Natural killer cell (primary cell): ENCODE results near the gene TMF1. TPM values are rescaled to one million over a fixed set of nuclear protein-coding genes. Genes with fewer than 3 reads are reported as not detected.
A peak's percentile ranks its signal among the peaks of the same experiment; 100 is the strongest.

Experiments used
- ATAC-seq, 3 donors: fragments of 150-1000 bp in 2 of 3; fragments of 200-7000 bp in 1 of 3; cut with Tn5 transposase; 1 replicate in 1 of 3; 2 replicates in 2 of 3; pipeline ENCODE4 v1.10.0; 2021; ENCODE audit warnings: mild to moderate bottlenecking in 2 of 3, moderate library complexity in 2 of 3
- DNase-seq, 2 donors: peaks; one replicate each; pipeline versions ENCODE4 v3.0.0 to v3.0.0-alpha.2; 2013 to 2021; ENCODE audit warnings: mixed read lengths in 1 of 2
- H3K27ac ChIP-seq: one replicate; pipeline ENCODE4 v1.5.1; 2013; ENCODE audit warnings: mild to moderate bottlenecking, low read length
- H3K27me3 ChIP-seq: one replicate; pipeline ENCODE4 v1.6.1; 2013; ENCODE audit warnings: low read length; ENCODE audit not compliant: control insufficient read depth, insufficient read depth
- H3K36me3 ChIP-seq: one replicate; pipeline ENCODE4 v1.6.1; 2013; ENCODE audit warnings: low read length; ENCODE audit not compliant: control insufficient read depth, insufficient read depth
- H3K4me1 ChIP-seq: one replicate; pipeline ENCODE4 v1.6.1; 2013; ENCODE audit warnings: low read length; ENCODE audit not compliant: control insufficient read depth, insufficient read depth
- H3K4me3 ChIP-seq: one replicate; pipeline ENCODE4 v1.5.1; 2013; ENCODE audit warnings: low read length
- H3K9me3 ChIP-seq: one replicate; pipeline ENCODE4 v1.6.1; 2013; ENCODE audit warnings: low read length; ENCODE audit not compliant: control insufficient read depth, insufficient read depth
- H3K27ac Mint-ChIP-seq, 2 donors: one replicate each; pipeline ENCODE4 v1.8.0; 2022; ENCODE audit warnings: mild to moderate bottlenecking in 2 of 2, mixed read lengths in 2 of 2, moderate library complexity in 1 of 2
- H3K27me3 Mint-ChIP-seq, 2 donors: one replicate each; pipeline ENCODE4 v1.8.0; 2022; ENCODE audit warnings: low read depth in 2 of 2, mixed read lengths in 2 of 2
- H3K36me3 Mint-ChIP-seq: one replicate; pipeline ENCODE4 v1.8.0; 2022; ENCODE audit warnings: mixed read lengths
- H3K4me1 Mint-ChIP-seq, 2 donors: one replicate each; pipeline ENCODE4 v1.8.0; 2022; ENCODE audit warnings: mixed read lengths in 2 of 2
- H3K4me3 Mint-ChIP-seq: one replicate; pipeline ENCODE4 v1.8.0; 2022; ENCODE audit warnings: mild to moderate bottlenecking, moderate library complexity, mixed read lengths
- H3K9me3 Mint-ChIP-seq, 2 donors: one replicate each; pipeline ENCODE4 v1.8.0; 2022; ENCODE audit warnings: mixed read lengths in 2 of 2
- CTCF ChIP-seq: fragments of 200-600 bp; IDR thresholded peaks from one replicate; pipeline ENCODE4 v1.8.0; 2022; ENCODE audit warnings: antibody characterized with exemption
- WGBS: methylation state at CpG from one replicate; pipeline ENCODE4 v1.1.7; 2013; ENCODE audit warnings: missing lambda C conversion rate; ENCODE audit not compliant: insufficient coverage; 5-methylcytosine and 5-hydroxymethylcytosine counted together
- intact Hi-C: fragments of 100-400 bp; cut with micrococcal nuclease; formaldehyde crosslinking; loops from one replicate; pipeline ENCODE4 v1.14.2; 2022
- total RNA-seq, 4 donors: library from RNA; stranded (reverse); fragments of 120-200 nt in 1 of 4; gene quantifications; one replicate each; pipeline versions ENCODE4 v1.2.3 to v1.2.4, GENCODE V29; 2013 to 2022

The TMF1 gene
- total RNA-seq, 3 donors from 2014 or later (not counting 1 experiment from before 2014, with no cell fraction given) = 76.9 to 110 (median 85.5) TPM

- peaks cover 56 to 59% of the 10 kb centered on the region in 2 donors for H3K4me1 Mint-ChIP-seq
- Histone ChIP-seq H3K9me3 (no peaks in the 10 kb centered on the region), H3K4me1 (peaks cover 51% of the 10 kb centered on the region), H3K4me3 (no peak overlapping the region), H3K36me3 (no peaks in the 10 kb centered on the region), H3K27me3 (no peaks in the 10 kb centered on the region), H3K27ac (peak overlapping the region; percentile 72)
- WGBS = no CpG with 5 or more reads among the region's 2 CpGs
- H3K27ac Mint-ChIP-seq = peak overlapping the region; percentile 90 to 98
- no peak for ATAC-seq
- peak overlapping the region; percentile 96 for H3K4me3 Mint-ChIP-seq
- no peak for DNase-seq
- no peaks in the 10 kb centered on the region for H3K27me3 Mint-ChIP-seq
- intact Hi-C loops = loop anchor here (10.0 kb wide), 1 partner anchor 1428 kb away; the partner anchor contains the start of gene SUCLG2
- no peaks in the 10 kb centered on the region for H3K36me3 Mint-ChIP-seq
- H3K9me3 Mint-ChIP-seq = no peaks in the 10 kb centered on the region
- TF ChIP-seq CTCF = no peak
These were observed 30.2 kb upstream of the TMF1 start for GRCh38 chr3:69082361-69082760.

GRCh38 chr3:69081583-69082262 is 29.6 kb upstream of the TMF1 start:
- ATAC-seq (no peak), DNase-seq (peak in 1 of 2 donors; percentile 43)
- H3K4me1 ChIP-seq = peaks cover 44% of the 10 kb centered on the region
- Mint-ChIP-seq H3K27me3 (no peaks in the 10 kb centered on the region), H3K36me3 (no peaks in the 10 kb centered on the region), H3K4me1 (peaks cover 56 to 59% of the 10 kb centered on the region in 2 donors), H3K27ac (peak overlapping the region; percentile 90 to 98), H3K4me3 (peak overlapping the region; percentile 43), H3K9me3 (no peaks in the 10 kb centered on the region)
- 68% methylated on average over 5 of the region's 5 CpGs for WGBS
- H3K27ac ChIP-seq = peak overlapping the region; percentile 72
- intact Hi-C loops = loop anchor here (10.0 kb wide), 1 partner anchor 1427 kb away; the partner anchor contains the start of gene SUCLG2
- no peaks in the 10 kb centered on the region for H3K9me3 ChIP-seq
- no peaks in the 10 kb centered on the region for H3K36me3 ChIP-seq
- H3K4me3 ChIP-seq = no peak overlapping the region
- H3K27me3 ChIP-seq = no peaks in the 10 kb centered on the region
- TF ChIP-seq CTCF = no peak

- intact Hi-C loops = loop anchor here (1.0 to 10.0 kb wide), 2 partner anchors 28 to 1426 kb away; partner anchors contain the start of genes SUCLG2 and TMF1
- no peaks in the 10 kb centered on the region for H3K36me3 Mint-ChIP-seq
- under 1% methylated on average over 29 of the region's 37 CpGs for WGBS
- Histone ChIP-seq H3K4me3 (peak within 1 kb of the TSS; percentile 47), H3K27me3 (no peaks in the 10 kb centered on the region), H3K27ac (peak within 1 kb of the TSS; percentile 28), H3K4me1 (peaks cover 37% of the 10 kb centered on the region), H3K36me3 (peaks cover 1% of the 10 kb centered on the region), H3K9me3 (no peaks in the 10 kb centered on the region)
- no peak for TF ChIP-seq CTCF
- ATAC-seq (peak; percentile 74 to 89 (median 79)), DNase-seq (peak; percentile 82 to 95)
- peak within 1 kb of the TSS; percentile 90 for H3K4me3 Mint-ChIP-seq
- H3K27ac Mint-ChIP-seq = peak within 1 kb of the TSS; percentile 90 to 98
- H3K4me1 Mint-ChIP-seq = peaks cover 48 to 51% of the 10 kb centered on the region in 2 donors
- H3K27me3 Mint-ChIP-seq = no peaks in the 10 kb centered on the region
- no peaks in the 10 kb centered on the region for H3K9me3 Mint-ChIP-seq
These were observed 28.2 kb upstream of the TMF1 start, which contains the start of gene UBA3 for GRCh38 chr3:69080233-69080920. TSS of gene UBA3 (minus strand) at chr3:69080365. CDS start at chr3:69080353, 12 bp downstream.
